Muscle layer of duodenum (tissue), 2 donors: Measurements from ENCODE around the gene EXOC5.
A peak's percentile ranks its signal among the peaks of the same experiment; 100 is the strongest.

Source experiments
- H3K27ac ChIP-seq: one replicate; pipeline ENCODE4 v1.7.0; 2013; ENCODE audit warnings: mild to moderate bottlenecking, low read length
- H3K27me3 ChIP-seq: one replicate; pipeline ENCODE4 v1.7.0; 2013; ENCODE audit warnings: low read depth, mild to moderate bottlenecking, control low read depth, low read length
- H3K36me3 ChIP-seq, 2 donors: one replicate each; pipeline ENCODE4 v1.7.0; 2013; ENCODE audit warnings: low read length in 2 of 2, control low read depth in 1 of 2, mild to moderate bottlenecking in 1 of 2; ENCODE audit not compliant: insufficient read depth in 2 of 2, control insufficient read depth in 1 of 2
- H3K4me1 ChIP-seq, 2 donors: one replicate each; pipeline ENCODE4 v1.7.0; 2013; ENCODE audit warnings: low read length in 2 of 2, mild to moderate bottlenecking in 2 of 2, control low read depth in 1 of 2, moderate library complexity in 1 of 2; ENCODE audit not compliant: insufficient read depth in 2 of 2, control insufficient read depth in 1 of 2
- H3K4me3 ChIP-seq, 2 donors: one replicate each; pipeline ENCODE4 v1.7.0; 2013; ENCODE audit warnings: low read length in 2 of 2, low read depth in 1 of 2, mild to moderate bottlenecking in 1 of 2
- H3K9me3 ChIP-seq, 2 donors: one replicate each; pipeline ENCODE4 v1.7.0; 2013; ENCODE audit warnings: low read length in 2 of 2, control low read depth in 1 of 2, mild to moderate bottlenecking in 1 of 2; ENCODE audit not compliant: control insufficient read depth in 1 of 2
- donor health status: healthy.

Gene EXOC5

GRCh38 chr14:57268161-57269069, at the start of gene EXOC5, which contains the start of gene AP5M1:
Gene EXOC5 (minus strand): TSS chr14:57268905. CDS start chr14:57268648, 257 bp downstream.
Gene AP5M1 (plus strand): TSS chr14:57268971. CDS start chr14:57269315, 344 bp downstream.
- Histone ChIP-seq H3K9me3 (no peaks in the 10 kb centered on the region), H3K27me3 (no peaks in the 10 kb centered on the region), H3K27ac (peak within 1 kb of the TSS; percentile 99), H3K36me3 (peaks cover 0 to 6% of the 10 kb centered on the region in 2 donors), H3K4me3 (peak within 1 kb of the TSS; percentile 98 to 99), H3K4me1 (peaks cover 7 to 34% of the 10 kb centered on the region in 2 donors)

GRCh38 chr14:57317248-57317833, 48.6 kb upstream of the EXOC5 start:
- H3K27ac ChIP-seq = no peak overlapping the region
- no peaks in the 10 kb centered on the region for H3K4me1 ChIP-seq
- no peaks in the 10 kb centered on the region for H3K27me3 ChIP-seq
- no peaks in the 10 kb centered on the region for H3K9me3 ChIP-seq
- no peak overlapping the region for H3K4me3 ChIP-seq
- no peaks in the 10 kb centered on the region for H3K36me3 ChIP-seq

- H3K27ac ChIP-seq = no peak overlapping the region
- H3K36me3 ChIP-seq = no peaks in the 10 kb centered on the region
- no peaks in the 10 kb centered on the region for H3K9me3 ChIP-seq
- H3K27me3 ChIP-seq = no peaks in the 10 kb centered on the region
- H3K4me1 ChIP-seq = no peaks in the 10 kb centered on the region
- H3K4me3 ChIP-seq = no peak overlapping the region
Observed at GRCh38 chr14:57314396-57315089, 45.8 kb upstream of the EXOC5 start.

- Histone ChIP-seq H3K27ac (no peak overlapping the region), H3K27me3 (no peaks in the 10 kb centered on the region), H3K4me3 (no peak overlapping the region), H3K4me1 (no peaks in the 10 kb centered on the region), H3K9me3 (no peaks in the 10 kb centered on the region), H3K36me3 (no peaks in the 10 kb centered on the region)
Observed at GRCh38 chr14:57302883-57303282, 34.2 kb upstream of the EXOC5 start.

GRCh38 chr14:57299511-57299910, 30.8 kb upstream of the EXOC5 start:
- Histone ChIP-seq H3K27ac (no peak overlapping the region), H3K4me3 (no peak overlapping the region), H3K27me3 (no peaks in the 10 kb centered on the region)

GRCh38 chr14:57297852-57298251, 29.1 kb upstream of the EXOC5 start:
- Histone ChIP-seq H3K9me3 (no peaks in the 10 kb centered on the region), H3K4me1 (no peaks in the 10 kb centered on the region), H3K27me3 (no peaks in the 10 kb centered on the region), H3K27ac (no peak overlapping the region), H3K4me3 (no peak overlapping the region), H3K36me3 (no peaks in the 10 kb centered on the region)

More at GRCh38 chr14:57299511-57299910, 30.8 kb upstream of the EXOC5 start:
- no peaks in the 10 kb centered on the region for H3K9me3 ChIP-seq
- no peaks in the 10 kb centered on the region for H3K36me3 ChIP-seq
- H3K4me1 ChIP-seq = no peaks in the 10 kb centered on the region

GRCh38 chr14:57295239-57295638, 26.5 kb upstream of the EXOC5 start:
- Histone ChIP-seq H3K27ac (no peak overlapping the region), H3K4me1 (no peaks in the 10 kb centered on the region), H3K27me3 (no peaks in the 10 kb centered on the region), H3K36me3 (peaks cover 0 to 7% of the 10 kb centered on the region in 2 donors), H3K9me3 (no peaks in the 10 kb centered on the region), H3K4me3 (no peak overlapping the region)

- Histone ChIP-seq H3K9me3 (no peaks in the 10 kb centered on the region), H3K4me1 (no peaks in the 10 kb centered on the region), H3K4me3 (no peak overlapping the region), H3K27me3 (no peaks in the 10 kb centered on the region), H3K36me3 (peaks cover 6 to 15% of the 10 kb centered on the region in 2 donors), H3K27ac (no peak overlapping the region)
Observed at GRCh38 chr14:57293866-57294837, 25.4 kb upstream of the EXOC5 start.

GRCh38 chr14:57291692-57292647, 23.3 kb upstream of the EXOC5 start:
- no peak overlapping the region for H3K4me3 ChIP-seq

GRCh38 chr14:57290751-57291150, 22.0 kb upstream of the EXOC5 start:
- Histone ChIP-seq H3K27ac (no peak overlapping the region), H3K4me1 (no peaks in the 10 kb centered on the region), H3K27me3 (no peaks in the 10 kb centered on the region), H3K4me3 (no peak overlapping the region), H3K9me3 (no peaks in the 10 kb centered on the region), H3K36me3 (peaks cover 18 to 20% of the 10 kb centered on the region in 2 donors)

More at GRCh38 chr14:57291692-57292647, 23.3 kb upstream of the EXOC5 start:
- Histone ChIP-seq H3K27ac (no peak overlapping the region), H3K4me1 (no peaks in the 10 kb centered on the region), H3K36me3 (peaks cover 9 to 18% of the 10 kb centered on the region in 2 donors), H3K27me3 (no peaks in the 10 kb centered on the region), H3K9me3 (no peaks in the 10 kb centered on the region)
